Body of pancreas (tissue), 4 donors: ENCODE measurements around the gene BPIFB4.

Source experiments
- CTCF ChIP-seq, 7 experiments: fragments of 450-650 bp in 4 of 7; fragments of 200-600 bp in 3 of 7; sonication (generic) in 3 of 7; IDR thresholded peaks; one replicate each; pipeline ENCODE4 v1.5.1; 2016 to 2019; ENCODE audit warnings: antibody characterized with exemption in 7 of 7
- POLR2A ChIP-seq, 3 donors: fragments of 450-650 bp; IDR thresholded peaks; one replicate each; pipeline ENCODE4 v1.6.1; 2016; ENCODE audit warnings: antibody characterized with exemption in 3 of 3, mild to moderate bottlenecking in 2 of 3

- TF ChIP-seq CTCF (IDR thresholded peaks at IDR 0.05): no peak
- TF ChIP-seq POLR2A (IDR thresholded peaks at IDR 0.05): no peak
These were observed 33.0 kb upstream of the BPIFB4 start for GRCh38 chr20:33046412-33046811.
